GM19240 (cell line): ENCODE data around the gene RNF31.
"Not testable (repeated sequence)": the region's sequence is repeated elsewhere in the genome, so short reads cannot be mapped to it uniquely, and the experiment has no call there.

Source experiments
- DNase-seq: peaks from one replicate; pipeline ENCODE4 v3.0.0; 2011; ENCODE audit warnings: low spot score; ENCODE audit not compliant: insufficient read length

The RNF31 gene

GRCh38 chr14:24146978-24147760 is at the start of gene RNF31:
Gene RNF31, plus strand, starts transcription at chr14:24147498. Its CDS starts 201 bp downstream, at chr14:24147699.
- DNase-seq, result peak; percentile 97

GRCh38 chr14:24098229-24098926 is 48.9 kb upstream of the RNF31 start:
- no peak for DNase-seq

DNA sequence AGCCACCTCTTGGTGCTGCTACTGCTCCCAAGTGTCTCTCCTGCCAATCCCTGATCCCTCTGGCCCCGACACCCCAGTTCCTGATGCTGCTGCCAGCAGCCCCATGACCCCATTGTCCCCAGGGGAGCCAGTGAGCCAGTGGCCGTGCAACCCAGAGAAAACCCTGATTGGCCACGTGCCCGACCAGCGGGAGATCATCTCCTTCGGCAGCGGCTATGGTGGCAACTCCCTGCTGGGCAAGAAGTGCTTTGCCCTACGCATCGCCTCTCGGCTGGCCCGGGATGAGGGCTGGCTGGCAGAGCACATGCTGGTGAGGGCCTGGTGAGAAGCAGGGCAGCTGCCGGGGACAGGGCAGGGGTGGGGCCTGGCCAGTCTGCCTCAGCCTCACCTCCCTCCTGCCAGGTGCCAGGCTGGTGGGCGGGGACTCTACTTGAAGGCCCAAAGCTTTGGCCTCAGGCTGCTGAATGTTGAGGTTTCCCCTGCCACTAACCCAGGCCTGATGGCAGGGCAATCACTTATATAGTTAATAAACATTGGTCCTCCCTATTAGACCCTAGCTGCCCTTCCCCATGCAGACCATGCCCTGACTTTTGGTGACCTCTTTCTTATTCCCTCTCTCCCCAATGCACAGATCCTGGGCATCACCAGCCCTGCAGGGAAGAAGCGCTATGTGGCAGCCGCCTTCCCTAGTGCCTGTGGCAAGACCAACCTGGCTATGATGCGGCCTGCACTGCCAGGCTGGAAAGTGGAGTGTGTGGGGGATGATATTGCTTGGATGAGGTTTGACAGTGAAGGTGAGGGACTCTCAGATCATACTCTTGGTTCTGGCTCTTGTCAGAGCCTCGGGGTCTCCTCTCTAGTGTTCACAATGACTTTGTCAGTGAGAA is 48.1 kb upstream of the RNF31 start:
- DNase-seq, result no peak

GRCh38 chr14:24100197-24100981 is 46.9 kb upstream of the RNF31 start:
- DNase-seq, result no peak

- DNase-seq, result no peak
These were observed 46.3 kb upstream of the RNF31 start for GRCh38 chr14:24100982-24101494.

GRCh38 chr14:24102357-24103048 is 44.8 kb upstream of the RNF31 start:
- no peak for DNase-seq

DNA sequence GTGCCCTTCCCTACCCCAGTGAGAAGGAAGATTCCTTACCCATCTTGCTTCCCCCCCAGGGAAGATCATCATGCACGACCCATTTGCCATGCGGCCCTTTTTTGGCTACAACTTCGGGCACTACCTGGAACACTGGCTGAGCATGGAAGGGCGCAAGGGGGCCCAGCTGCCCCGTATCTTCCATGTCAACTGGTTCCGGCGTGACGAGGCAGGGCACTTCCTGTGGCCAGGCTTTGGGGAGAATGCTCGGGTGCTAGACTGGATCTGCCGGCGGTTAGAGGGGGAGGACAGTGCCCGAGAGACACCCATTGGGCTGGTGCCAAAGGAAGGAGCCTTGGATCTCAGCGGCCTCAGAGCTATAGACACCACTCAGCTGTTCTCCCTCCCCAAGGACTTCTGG is 43.8 kb upstream of the RNF31 start:
- DNase-seq, result no peak

DNA sequence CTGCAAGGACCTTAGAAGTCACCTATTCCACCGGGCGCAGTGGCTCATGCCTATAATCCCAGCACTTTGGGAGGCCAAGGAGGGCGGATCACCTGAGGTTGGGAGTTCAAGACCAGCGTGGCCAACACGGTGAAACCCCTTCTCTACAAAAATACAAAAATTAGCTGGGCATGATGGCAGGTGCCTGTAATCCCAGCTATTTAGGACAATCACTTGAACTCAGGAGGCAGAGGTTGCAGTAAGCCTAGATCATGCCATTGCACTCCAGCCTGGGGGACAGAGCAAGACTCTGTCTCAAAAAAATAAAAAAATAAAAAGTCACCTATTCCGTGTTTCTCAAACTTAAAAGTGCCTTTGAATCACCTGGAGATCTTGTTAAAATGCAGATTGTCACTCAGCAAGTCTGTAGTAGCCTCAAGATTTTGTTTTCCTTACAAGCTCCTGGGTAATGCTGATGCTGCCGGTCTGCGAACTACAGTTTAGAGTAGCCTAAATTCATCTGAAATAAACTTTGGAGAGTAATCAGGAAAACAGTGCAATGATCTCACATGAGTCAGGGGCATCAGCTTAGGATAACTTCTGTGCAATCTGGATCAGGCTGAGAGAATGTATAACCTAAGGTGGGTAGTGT is 41.6 kb upstream of the RNF31 start:
- not testable (repeated sequence) for DNase-seq

DNA sequence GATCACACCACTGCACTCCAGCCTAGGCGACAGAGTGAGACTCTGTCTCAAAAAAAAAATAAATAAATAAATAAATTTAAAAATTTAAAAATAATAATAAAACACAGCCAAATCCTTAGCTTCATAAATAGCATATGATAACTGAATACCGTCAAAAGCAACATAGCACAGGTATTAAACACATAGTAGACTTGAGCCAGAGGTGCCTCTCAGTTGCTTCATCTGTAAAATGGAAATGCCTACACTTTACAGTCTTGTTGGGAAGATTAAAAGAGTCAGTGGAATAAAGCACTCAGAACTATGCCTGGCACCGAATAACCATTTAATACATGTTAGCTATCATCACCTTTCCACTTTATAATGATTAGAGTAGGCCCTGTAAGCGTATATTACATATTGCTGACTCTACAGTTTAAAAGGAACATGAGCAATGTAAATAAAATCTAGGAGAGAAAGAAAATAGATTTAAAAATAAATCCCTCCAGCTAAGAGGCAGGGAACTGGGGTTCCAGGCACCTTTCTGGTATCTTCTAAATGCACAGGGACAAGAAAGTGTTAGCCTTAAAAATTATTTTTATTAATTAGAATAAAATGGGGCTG is 40.5 kb upstream of the RNF31 start:
- DNase-seq, result no peak

- DNase-seq, result no peak
These were observed 38.9 kb upstream of the RNF31 start for GRCh38 chr14:24108336-24108874.

DNA sequence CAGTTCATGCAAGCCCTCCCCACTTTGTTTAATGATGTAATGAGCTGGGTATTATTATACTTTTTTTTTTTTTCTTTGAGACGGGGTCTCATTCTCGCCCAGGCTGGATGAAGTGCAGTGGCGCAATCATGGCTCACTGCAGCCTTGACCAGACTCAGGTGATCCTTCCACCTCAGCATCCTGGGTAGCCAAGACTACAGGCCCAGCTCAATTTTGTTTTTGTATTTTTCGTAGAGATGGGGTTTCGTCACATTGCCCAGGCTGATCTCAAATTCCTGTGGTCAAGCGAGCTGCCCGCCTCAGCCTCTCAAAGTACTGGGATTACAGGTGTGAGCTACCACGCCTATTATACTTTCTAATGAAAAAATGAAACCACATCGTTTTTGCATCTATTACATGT is 37.2 kb upstream of the RNF31 start:
- DNase-seq, result no peak

- no peak for DNase-seq
These were observed 36.8 kb upstream of the RNF31 start for GRCh38 chr14:24110523-24110922.

- no peak for DNase-seq
These were observed 33.9 kb upstream of the RNF31 start for GRCh38 chr14:24113379-24113800.

DNA sequence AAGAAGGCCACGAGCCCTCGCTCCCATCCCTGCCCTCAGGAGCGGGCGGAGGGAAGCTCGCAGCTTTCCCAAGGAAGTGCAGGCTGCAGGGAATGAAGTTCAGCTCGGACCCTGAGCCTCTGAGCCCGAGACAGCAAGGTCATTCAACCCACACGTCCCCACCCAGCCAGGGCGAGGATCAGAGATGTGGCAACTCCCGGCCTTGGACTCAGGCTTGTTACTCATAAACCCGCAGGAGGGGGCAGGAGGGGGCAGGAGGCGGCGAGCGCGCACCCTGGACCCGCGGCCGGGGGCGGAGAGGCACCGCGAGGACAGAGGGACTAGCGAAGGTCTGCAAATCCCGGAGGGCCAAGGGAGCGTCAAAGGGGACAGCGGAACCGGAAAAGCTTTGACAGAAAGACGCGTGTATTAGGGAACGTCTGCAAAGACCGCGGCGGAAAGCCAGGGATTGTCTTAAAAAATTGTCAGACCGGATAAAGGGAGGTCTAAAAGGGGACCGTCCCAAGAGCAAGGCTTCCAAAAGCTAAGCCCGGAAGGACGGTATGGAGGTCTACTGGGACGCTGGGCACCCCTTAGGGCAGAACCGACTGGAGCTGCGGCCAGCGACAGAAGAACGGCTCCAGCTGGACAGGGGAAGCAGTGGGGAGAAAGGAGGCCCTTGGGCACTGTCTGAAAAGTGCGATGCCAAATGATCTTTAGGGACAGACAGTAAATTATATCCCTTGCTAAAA is 33.3 kb upstream of the RNF31 start:
- peak; percentile 46 for DNase-seq

DNA sequence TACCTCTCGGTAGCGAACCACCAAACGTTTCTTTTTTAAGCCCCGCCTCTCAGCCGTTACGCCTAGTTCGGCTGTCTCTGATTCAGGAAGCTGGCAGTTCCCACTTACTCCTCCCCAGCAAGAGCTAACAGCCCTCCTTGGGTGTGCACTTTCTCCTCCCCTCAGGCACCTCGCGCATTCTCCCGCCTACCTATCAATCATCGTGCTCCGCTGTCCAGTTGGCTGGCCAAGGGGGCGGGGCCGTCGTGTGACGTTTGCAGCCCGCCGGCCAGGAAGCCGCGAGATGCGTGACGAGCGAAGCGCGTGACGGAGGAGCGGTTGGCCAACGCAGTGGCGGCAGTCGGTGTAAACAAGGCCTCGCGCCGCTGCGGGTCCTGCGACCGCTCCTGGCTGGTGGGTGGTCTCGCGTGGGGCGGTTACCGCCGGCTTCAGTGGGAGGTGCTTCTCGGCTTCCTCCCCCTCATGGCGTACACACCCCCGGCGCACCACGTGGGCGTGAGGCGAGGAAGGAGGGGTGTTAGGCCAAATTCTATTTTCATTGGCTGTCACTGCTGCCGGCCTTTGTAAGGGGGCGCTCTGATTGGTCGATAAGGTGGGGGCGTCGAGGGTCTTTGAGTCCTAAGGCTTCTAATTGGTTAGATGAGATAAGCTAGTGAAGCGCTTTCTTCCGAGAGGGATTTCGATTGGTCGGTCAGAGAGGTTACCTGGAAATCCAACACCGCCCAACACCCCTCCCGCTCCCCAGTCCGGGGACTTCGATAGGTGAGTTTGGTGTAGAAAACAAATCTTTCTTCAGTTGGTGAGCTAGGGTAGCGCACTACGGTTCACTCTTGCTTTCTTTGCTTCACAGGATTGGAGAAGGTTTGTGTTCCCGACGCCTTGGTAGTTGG is 32.5 kb upstream of the RNF31 start, which contains the start of the genes DCAF11 and NRL:
TSS of gene DCAF11 (plus strand) at position 246 of the 890 bp plus-strand sequence. CDS start 818 bp downstream, outside the sequence.
TSS of gene NRL (minus strand) at position 418 of the 890 bp plus-strand sequence. CDS start 32,101 bp downstream, outside the sequence.
- peak; percentile 91 for DNase-seq

- DNase-seq, result no peak
These were observed 31.7 kb upstream of the RNF31 start for GRCh38 chr14:24115422-24116127.
